Sigmoid colon (tissue), 4 donors: ENCODE results near the gene CDH13.

Experiments used
- CTCF ChIP-seq, 4 experiments: fragments of 450-650 bp in 3 of 4; fragments of 200-600 bp in 1 of 4; IDR thresholded peaks; one replicate each; pipeline ENCODE4 v1.5.1; 2016 to 2019; ENCODE audit warnings: antibody characterized with exemption in 4 of 4, mild to moderate bottlenecking in 3 of 4, moderate library complexity in 2 of 4
- EP300 ChIP-seq, 4 donors: sonication (generic); formaldehyde crosslinking; IDR thresholded peaks; one replicate each; pipeline ENCODE4 v1.6.1; 2017; ENCODE audit warnings: antibody characterized with exemption in 4 of 4
- POLR2A ChIP-seq, 2 donors: fragments of 450-650 bp; IDR thresholded peaks; one replicate each; pipeline ENCODE4 v1.6.1; 2016; ENCODE audit warnings: antibody characterized with exemption in 2 of 2, mild to moderate bottlenecking in 2 of 2, moderate library complexity in 2 of 2
- POLR2AphosphoS5 ChIP-seq, 4 donors: sonication (generic); formaldehyde crosslinking; IDR thresholded peaks; one replicate each; pipeline ENCODE4 v1.6.1; 2017; ENCODE audit warnings: antibody characterized with exemption in 4 of 4

DNA sequence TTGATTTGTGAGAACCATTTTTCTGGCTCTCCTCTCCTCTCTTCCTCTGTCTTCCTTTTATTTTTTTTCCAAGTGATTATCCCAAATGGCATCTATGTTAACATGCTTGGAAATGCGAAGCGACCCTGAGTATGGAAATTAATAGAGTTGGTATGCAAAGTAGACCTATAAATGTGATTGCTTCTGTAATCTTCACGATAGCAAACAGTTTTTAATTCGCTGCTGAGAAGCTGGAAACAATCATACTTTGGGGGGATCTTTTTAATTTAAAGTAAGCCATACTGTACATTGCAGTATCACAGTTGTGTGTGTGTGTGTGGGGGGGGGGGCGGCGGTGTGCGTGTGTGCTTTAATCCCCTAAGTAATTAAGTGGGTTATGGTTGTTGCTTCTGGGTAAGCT is 233.3 kb downstream of the CDH13 start:
- no peak for TF ChIP-seq POLR2A (IDR thresholded peaks at IDR 0.05)
- no peak for TF ChIP-seq POLR2AphosphoS5 (IDR thresholded peaks at IDR 0.05)
- TF ChIP-seq CTCF (IDR thresholded peaks at IDR 0.05): no peak
- TF ChIP-seq EP300 (IDR thresholded peaks at IDR 0.05): no peak
